ENCODE results near the gene RBAK. TPM values are rescaled to one million over a fixed set of nuclear protein-coding genes. Genes with fewer than 3 reads are reported as not detected.
"Not testable (repeated sequence)": the region's sequence is repeated elsewhere in the genome, so short reads cannot be mapped to it uniquely, and the experiment has no call there.

Gene RBAK
- total and polyA plus RNA-seq, 5 experiments from 2014 or later = 3.2 to 23.9 (median 3.5) TPM

DNA sequence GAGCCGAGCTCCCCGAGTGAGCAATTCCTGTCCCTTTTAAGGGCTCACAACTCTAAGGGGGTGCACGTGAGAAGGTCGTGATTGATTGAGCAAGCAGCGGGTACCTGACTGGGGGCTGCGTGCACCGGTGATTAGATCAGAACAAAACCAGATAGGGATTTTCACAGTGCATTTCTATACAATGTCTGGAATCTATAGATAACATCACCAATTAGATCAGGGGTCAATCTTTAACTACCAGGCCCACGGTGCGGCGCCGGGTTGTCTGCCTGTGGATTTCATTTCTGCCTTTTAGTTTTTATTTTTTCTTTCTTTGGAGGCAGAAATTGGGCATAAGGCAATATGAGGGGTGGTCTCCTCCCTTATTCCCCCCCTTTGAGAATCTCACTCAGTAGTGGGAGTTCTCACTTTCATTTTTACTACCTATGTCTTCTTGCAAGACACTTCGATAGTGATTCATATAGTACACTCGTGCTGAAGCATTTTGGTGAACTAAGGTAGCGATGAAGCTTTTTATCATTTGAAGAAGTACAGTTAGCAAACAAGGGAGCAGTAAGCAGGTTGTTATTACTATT, 24.6 kb upstream of the RBAK start:
- H3K4me1 Mint-ChIP-seq, H3K27ac Mint-ChIP-seq, DNase-seq, H3K4me3 Mint-ChIP-seq, ATAC-seq, H3K27me3 Mint-ChIP-seq, POLR2A ChIA-PET: not testable (repeated sequence)
- H3K9me3 Mint-ChIP-seq = peaks cover 0 to 20% (median 0%) of the 10 kb centered on the region in 9 donors
- H3K36me3 Mint-ChIP-seq = peaks cover 17 to 51% (median 45%) of the 10 kb centered on the region in 3 donors

- Mint-ChIP-seq H3K9me3 (peaks cover 7 to 34% (median 13%) of the 10 kb centered on the region in 9 donors), H3K36me3 (peaks cover 30 to 64% (median 60%) of the 10 kb centered on the region in 3 donors)
- POLR2A ChIA-PET, H3K4me1 Mint-ChIP-seq, H3K27ac Mint-ChIP-seq, DNase-seq, H3K4me3 Mint-ChIP-seq, ATAC-seq, H3K27me3 Mint-ChIP-seq: not testable (repeated sequence)
Observed at GRCh38 chr7:5023626-5024025, 22.0 kb upstream of the RBAK start.

DNA sequence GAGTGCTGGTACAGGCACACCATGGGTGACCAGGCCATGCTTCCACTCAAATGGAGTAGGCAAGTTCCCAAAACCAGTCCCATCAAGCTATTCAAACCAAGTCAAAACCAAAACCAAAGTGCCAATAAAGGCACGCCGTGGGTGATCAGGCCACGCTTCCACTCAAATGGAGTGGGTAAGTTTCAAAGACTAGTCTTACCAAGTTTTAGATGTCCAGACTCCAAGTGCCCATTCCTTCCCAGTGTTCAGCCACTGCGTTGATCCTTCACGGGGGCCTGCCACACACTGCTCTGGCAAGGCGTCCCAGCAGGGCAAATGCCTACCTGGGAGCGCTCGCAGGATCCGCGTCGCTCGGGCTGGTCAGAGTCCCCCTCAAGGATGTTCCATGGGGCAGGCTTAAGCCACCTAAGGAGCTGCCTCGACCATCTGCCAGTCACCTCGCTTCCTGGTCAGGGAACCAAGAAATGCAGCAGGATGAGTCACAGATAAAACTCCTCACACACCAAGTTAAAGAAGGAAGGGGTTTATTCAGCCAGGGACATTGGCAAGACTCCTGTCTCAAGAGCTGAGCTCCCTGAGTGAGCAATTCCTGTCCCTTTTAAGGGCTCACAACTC, 17.8 kb upstream of the RBAK start:
- POLR2A ChIA-PET = interaction anchor here (0.6 kb wide), 1 partner anchor 10 kb away, joined by 4 read pairs; no protein-coding TSS in a partner anchor
- not testable (repeated sequence) for ATAC-seq, H3K4me1 Mint-ChIP-seq, H3K27me3 Mint-ChIP-seq, DNase-seq, H3K27ac Mint-ChIP-seq, H3K4me3 Mint-ChIP-seq
- Mint-ChIP-seq H3K36me3 (peaks cover 18 to 35% (median 35%) of the 10 kb centered on the region in 3 donors), H3K9me3 (peaks cover 7 to 21% (median 13%) of the 10 kb centered on the region in 9 donors)

DNA sequence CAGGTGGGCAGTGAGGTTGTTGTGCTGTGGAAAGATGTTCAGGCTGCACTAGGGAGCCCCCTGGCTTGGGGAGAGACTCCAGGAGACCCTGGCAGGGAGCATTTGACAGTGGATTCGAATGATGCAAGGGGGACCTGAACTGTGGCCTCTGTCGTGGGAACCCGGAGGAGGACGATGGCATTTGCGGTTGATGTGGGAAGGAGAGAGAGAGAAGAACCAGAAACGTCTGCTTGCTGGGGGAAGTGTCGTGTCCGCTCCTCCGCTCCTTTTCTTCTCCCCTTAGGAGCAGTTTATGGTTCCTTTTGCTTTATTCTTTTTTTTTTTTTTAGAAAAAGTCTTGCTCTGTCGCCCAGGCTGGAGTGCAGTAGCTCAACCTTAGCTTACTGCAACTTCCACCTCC, 12.5 kb upstream of the RBAK start:
- H3K4me3 Mint-ChIP-seq, H3K36me3 Mint-ChIP-seq, ATAC-seq, DNase-seq, H3K27me3 Mint-ChIP-seq, H3K4me1 Mint-ChIP-seq, POLR2A ChIA-PET, H3K9me3 Mint-ChIP-seq: not testable (repeated sequence)
- peak overlapping the region in 1 of 10 donors; percentile 58 for H3K27ac Mint-ChIP-seq

DNA sequence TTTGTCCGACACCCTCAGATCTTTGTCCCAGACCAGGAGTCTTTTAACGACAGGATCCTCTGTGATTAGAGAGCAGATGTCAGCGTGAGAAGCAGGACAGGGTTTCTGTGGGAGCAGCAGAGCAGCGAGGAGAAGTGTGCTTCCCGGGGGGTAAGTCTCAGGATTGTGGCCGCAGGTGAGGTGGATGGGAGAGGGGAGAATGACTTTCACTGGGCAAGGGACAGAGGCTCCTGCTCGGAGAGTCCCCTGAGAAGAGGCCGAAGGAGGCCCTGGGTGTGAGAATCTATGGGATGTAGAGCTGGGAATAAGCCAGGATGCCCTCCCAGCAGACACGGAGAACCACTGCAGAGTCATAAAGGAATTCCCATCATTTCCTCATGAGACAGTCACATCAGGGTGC, 10.4 kb upstream of the RBAK start:
- H3K4me1 Mint-ChIP-seq = peaks cover 0 to 9% (median under 1%) of the 10 kb centered on the region in 4 donors
- ATAC-seq (no peak), DNase-seq (no peak)
- no peaks in the 10 kb centered on the region for H3K9me3 Mint-ChIP-seq
- H3K27ac Mint-ChIP-seq = peak overlapping the region in 1 of 10 donors; percentile 28
- no peaks in the 10 kb centered on the region for H3K27me3 Mint-ChIP-seq
- POLR2A ChIA-PET = no interaction called here
- H3K36me3 Mint-ChIP-seq = peaks cover 0 to 7% (median 5%) of the 10 kb centered on the region in 3 donors
- H3K4me3 Mint-ChIP-seq = no peak overlapping the region

DNA sequence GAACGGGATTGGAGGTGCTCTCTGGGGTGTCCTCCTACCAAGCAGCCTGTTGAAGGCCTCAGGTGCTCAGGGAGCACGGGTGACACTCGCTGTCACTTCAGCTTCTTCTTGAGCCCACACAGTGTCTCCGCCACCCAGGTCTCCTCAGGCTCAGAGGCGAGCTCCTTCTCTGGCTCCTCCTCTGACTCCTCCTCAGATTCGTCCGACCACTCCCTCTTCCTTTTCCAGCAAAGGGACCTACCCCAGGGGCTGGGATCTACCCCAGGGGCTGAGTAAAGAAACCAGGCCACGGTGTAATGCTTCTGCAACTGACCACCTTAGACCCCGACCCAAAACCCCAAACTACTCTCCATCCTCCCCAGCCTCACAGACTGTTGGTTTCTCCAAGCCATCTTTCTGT, 9.2 kb upstream of the RBAK start:
- ATAC-seq (no peak), DNase-seq (no peak)
- Mint-ChIP-seq H3K27ac (no peak overlapping the region), H3K4me1 (peaks cover 3 to 13% (median 6%) of the 10 kb centered on the region in 4 donors), H3K9me3 (no peaks in the 10 kb centered on the region), H3K36me3 (peaks cover 0 to 7% (median 5%) of the 10 kb centered on the region in 3 donors), H3K4me3 (no peak overlapping the region), H3K27me3 (no peaks in the 10 kb centered on the region)
- POLR2A ChIA-PET = no interaction called here

DNA sequence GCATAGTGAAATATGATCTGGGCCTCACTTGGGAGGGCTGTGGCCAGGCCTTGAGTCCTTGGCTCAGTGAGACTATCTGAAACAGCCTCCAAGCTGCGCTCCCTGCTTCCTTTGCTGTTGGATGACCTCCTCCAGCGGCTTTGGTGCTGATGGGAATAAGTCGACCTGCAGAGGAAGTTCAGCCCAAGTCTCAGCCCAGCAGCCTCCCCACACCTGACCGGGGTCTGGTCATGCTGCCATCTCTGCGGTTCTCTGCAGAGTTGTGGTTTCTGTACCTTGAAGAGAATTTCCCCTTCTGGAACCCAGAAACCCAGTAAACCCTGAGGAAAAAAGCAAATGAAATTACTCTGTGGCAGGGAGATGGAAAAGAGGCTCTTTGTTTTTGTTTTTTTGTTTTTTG, 4.6 kb upstream of the RBAK start:
- ATAC-seq = no peak
- Mint-ChIP-seq H3K9me3 (no peaks in the 10 kb centered on the region), H3K27me3 (no peaks in the 10 kb centered on the region), H3K36me3 (peaks cover 0 to 7% (median 2%) of the 10 kb centered on the region in 3 donors), H3K4me1 (peaks cover 12 to 24% (median 15%) of the 10 kb centered on the region in 4 donors), H3K27ac (peak overlapping the region in 5 of 10 donors; percentile 14 to 59 (median 40)), H3K4me3 (peak overlapping the region in 1 of 10 donors; percentile 36)
- DNase-seq = peak in 1 of 10 donors; percentile 4
- POLR2A ChIA-PET = no interaction called here

- H3K36me3 Mint-ChIP-seq = peaks cover 0 to 9% (median 3%) of the 10 kb centered on the region in 3 donors
- H3K4me3 Mint-ChIP-seq = no peak overlapping the region
- POLR2A ChIA-PET = no interaction called here
- no peak for DNase-seq
- H3K27ac Mint-ChIP-seq = peak overlapping the region in 1 of 10 donors; percentile 3
- H3K4me1 Mint-ChIP-seq = peaks cover 16 to 44% (median 29%) of the 10 kb centered on the region in 4 donors
- no peak for ATAC-seq
- H3K27me3 Mint-ChIP-seq = no peaks in the 10 kb centered on the region
- H3K9me3 Mint-ChIP-seq = no peaks in the 10 kb centered on the region
Observed at GRCh38 chr7:5043661-5044060, 2.0 kb upstream of the RBAK start.

DNA sequence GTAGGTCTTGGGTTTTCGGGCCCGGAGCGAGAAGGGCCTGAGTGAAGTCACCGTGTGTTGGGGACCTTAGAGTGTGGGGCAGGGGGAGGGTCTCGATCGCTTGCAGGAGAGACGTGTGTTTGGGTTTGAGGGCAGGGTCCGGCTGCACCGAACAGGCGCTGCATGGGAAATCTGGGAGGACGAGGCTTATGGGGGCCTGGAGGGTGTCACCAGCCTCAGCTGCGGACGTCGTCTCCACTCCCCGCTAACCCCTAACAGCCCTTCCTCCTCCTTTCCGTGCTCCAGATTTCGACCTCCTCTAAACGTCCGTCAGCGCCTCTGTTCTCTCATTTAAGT, 705 bp downstream of the RBAK start:
- not testable (repeated sequence) for ATAC-seq, H3K27me3 Mint-ChIP-seq
- H3K27ac Mint-ChIP-seq = peak overlapping the region; percentile 85 to 97 (median 93)
- peak in 1 of 10 donors; percentile 14 for DNase-seq
- H3K36me3 Mint-ChIP-seq = peaks cover 9 to 33% (median 27%) of the 10 kb centered on the region in 3 donors
- H3K9me3 Mint-ChIP-seq = peaks cover 0 to 10% (median 4%) of the 10 kb centered on the region in 9 donors
- peak overlapping the region; percentile 91 to 97 (median 94) for H3K4me3 Mint-ChIP-seq
- peaks cover 22 to 54% (median 43%) of the 10 kb centered on the region in 4 donors for H3K4me1 Mint-ChIP-seq
- POLR2A ChIA-PET = interaction anchor here (1.4 kb wide), 1 partner anchor 97 kb away, joined by 3 read pairs; no protein-coding TSS in a partner anchor

DNA sequence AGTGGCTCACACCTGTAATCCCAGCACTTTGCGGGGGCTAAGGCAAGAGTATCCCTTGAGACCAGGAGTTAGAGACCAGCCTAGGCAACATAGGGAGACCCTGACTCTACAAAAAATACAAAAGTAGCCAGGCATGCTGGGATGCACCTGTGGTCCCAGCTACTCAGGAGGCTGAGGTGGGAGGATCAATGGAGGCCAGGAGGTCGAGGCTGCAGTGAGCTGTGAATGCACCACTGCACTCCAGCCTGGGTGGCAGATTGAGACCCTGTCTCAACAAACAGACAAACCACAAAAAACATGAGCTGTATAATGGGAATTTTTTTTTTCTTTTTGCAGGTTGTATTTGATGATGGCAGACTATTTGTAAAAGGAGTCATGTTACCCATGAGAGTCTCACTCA, 1.5 kb downstream of the RBAK start:
- Mint-ChIP-seq H3K4me3 (peak overlapping the region; percentile 91 to 97 (median 94)), H3K9me3 (peaks cover 0 to 18% (median 11%) of the 10 kb centered on the region in 9 donors), H3K4me1 (peaks cover 23 to 50% (median 45%) of the 10 kb centered on the region in 4 donors), H3K36me3 (peaks cover 16 to 40% (median 34%) of the 10 kb centered on the region in 3 donors), H3K27ac (peak overlapping the region in 4 of 10 donors; percentile 50 to 96 (median 92))
- H3K27me3 Mint-ChIP-seq, POLR2A ChIA-PET, DNase-seq, ATAC-seq: not testable (repeated sequence)

- Mint-ChIP-seq H3K9me3 (peaks cover 13 to 48% (median 27%) of the 10 kb centered on the region in 9 donors), H3K27ac (no peak overlapping the region), H3K4me1 (peaks cover 18 to 53% (median 51%) of the 10 kb centered on the region in 4 donors), H3K4me3 (peak overlapping the region in 2 of 10 donors; percentile 3 to 30), H3K36me3 (peaks cover 40 to 74% (median 69%) of the 10 kb centered on the region in 3 donors), H3K27me3 (no peaks in the 10 kb centered on the region)
- ATAC-seq (no peak), DNase-seq (no peak)
- POLR2A ChIA-PET = no interaction called here
Observed at GRCh38 chr7:5050676-5051075, 5.0 kb downstream of the RBAK start.

DNA sequence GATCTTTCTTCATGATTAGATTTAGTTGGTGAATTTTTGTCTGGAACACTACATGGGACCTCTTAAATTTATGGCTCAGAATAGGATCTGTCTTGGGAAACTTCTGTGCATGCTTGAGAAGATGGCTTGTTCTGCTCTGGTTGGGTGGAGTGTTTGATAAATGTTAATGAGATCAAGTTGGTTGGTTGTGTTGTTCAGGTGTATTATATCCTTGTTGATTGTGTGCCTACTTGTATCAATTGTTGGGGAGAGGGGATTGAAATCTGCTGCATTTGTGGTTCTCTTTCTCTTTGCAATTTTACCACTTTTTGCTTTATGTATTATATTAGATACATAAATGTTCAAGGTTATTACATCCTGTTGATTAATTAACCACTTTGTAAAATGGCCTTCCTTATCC, 6.1 kb downstream of the RBAK start:
- H3K36me3 Mint-ChIP-seq = peaks cover 48 to 82% (median 79%) of the 10 kb centered on the region in 3 donors
- DNase-seq, ATAC-seq, POLR2A ChIA-PET, H3K27me3 Mint-ChIP-seq, H3K27ac Mint-ChIP-seq: not testable (repeated sequence)
- peaks cover 18 to 50% (median 46%) of the 10 kb centered on the region in 4 donors for H3K4me1 Mint-ChIP-seq
- H3K9me3 Mint-ChIP-seq = peaks cover 13 to 54% (median 32%) of the 10 kb centered on the region in 9 donors
- H3K4me3 Mint-ChIP-seq = peak overlapping the region in 3 of 10 donors; percentile 10 to 23 (median 11)

DNA sequence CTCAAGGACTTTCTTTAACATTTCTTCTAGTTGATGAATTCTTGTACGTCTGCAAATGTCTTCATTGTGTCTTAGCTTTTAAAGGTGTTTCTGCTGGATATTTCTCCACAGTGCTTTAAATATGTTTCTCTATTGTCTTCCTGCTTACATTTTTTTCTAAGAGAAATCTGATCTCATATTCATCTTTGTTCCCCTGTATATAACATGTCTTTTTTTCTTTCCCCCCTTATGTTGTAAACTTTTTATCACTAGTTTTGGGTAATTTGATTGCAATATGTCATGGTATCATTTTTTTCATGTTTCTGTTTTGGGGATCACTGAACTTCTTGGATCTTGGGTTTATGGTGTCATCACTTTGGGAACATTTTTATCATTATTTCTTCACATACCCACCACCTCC, 7.5 kb downstream of the RBAK start:
- peaks cover 60 to 91% (median 91%) of the 10 kb centered on the region in 3 donors for H3K36me3 Mint-ChIP-seq
- peaks cover 13 to 61% (median 36%) of the 10 kb centered on the region in 9 donors for H3K9me3 Mint-ChIP-seq
- DNase-seq (no peak), ATAC-seq (no peak)
- peak overlapping the region in 3 of 10 donors; percentile 4 to 33 (median 23) for H3K4me3 Mint-ChIP-seq
- POLR2A ChIA-PET = no interaction called here
- no peak overlapping the region for H3K27ac Mint-ChIP-seq
- no peaks in the 10 kb centered on the region for H3K27me3 Mint-ChIP-seq
- peaks cover 18 to 46% (median 36%) of the 10 kb centered on the region in 4 donors for H3K4me1 Mint-ChIP-seq

Measured in naive thymus-derived CD8-positive, alpha-beta T cell (primary cell).